NCI-H146 treated with DMSO at 0.1 percent for 48 hours (cell line): ENCODE measurements around the gene GMPR2.

ENCODE experiments used
- DNase-seq: peaks from one replicate; lab custom pipeline; 2025; ENCODE audit not compliant: unreplicated experiment; lab: John Stamatoyannopoulos, UW

GMPR2 gene

GRCh38 chr14:24282736-24283135, 50.0 kb downstream of the GMPR2 start:
- no peak for DNase-seq

DNA sequence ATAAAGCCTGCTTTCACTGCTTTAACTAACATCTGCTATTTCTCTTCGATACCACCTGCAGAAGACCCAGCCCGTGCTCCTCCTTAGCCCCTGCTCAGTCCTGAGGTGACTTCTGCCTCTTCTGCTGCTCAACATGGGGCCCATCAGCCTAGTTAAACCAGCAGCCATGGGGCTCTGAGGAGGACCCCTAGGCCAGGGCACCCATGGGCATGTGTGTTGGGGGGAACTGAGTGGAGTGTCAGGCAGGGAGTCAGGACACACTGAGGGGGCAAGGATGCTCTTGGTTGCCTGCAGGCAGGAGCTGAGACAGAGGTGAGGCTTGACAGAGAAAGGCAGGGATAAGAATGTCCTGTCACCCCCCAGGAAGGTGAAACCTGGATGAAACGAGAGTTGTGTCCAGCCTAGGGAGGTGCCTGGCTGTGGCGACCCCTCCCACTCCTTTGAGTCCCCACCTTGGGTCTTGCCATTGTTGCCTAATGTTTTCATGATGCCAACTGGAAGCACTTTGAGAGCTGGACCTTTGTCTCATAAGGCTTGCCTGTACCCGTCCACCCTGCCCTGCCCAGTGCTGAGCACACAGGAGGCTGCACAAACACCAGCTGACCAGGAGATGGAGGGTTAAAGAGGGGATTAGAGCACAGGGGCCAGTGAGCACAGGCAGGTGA, 51.2 kb downstream of the GMPR2 start:
- DNase-seq: no peak

DNA sequence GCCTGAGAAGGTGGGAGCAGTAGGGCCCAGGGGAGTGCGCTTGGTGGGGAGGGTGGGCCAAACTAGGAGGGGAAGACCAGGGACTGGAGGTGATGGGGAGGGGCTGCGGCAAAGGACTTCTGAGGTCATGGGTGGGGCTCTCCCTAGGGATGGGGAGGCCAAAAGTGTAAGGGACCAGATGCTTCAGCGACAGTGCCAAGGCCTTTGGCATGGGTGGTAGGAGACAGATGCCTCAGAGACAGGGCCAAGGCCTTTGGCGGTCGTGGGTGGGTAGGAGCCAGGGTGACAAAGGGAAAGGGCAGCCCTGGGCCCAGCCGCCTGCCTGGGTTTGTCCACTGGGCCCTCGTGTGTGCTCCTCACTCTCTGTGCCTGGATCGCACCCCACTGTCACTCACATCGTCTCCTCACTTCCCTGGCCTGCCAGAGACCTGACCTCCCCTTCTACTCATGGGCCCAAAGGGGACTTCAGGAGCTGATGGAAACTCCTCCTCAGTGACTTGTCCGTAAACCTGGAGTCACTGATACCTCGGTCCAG, 51.8 kb downstream of the GMPR2 start:
- no peak for DNase-seq

DNA sequence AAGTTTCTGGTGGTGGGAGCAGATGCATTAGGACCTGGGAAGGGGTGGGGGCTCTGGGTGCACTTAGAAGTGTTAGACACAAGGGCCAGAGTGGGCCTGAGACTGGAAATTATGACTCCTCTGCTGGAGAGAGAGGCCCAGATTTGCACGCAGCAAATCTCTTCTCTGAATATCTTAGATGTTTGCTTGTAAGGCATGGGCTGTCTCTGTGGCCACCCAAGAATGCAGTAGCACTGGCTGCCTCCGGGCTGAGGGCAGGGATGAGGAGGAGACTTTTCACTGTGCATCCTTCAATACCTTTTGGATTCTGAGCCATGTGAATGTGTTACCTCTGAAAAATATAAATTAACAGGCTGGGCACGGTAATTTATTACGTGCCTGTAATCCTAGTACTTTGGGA, 52.6 kb downstream of the GMPR2 start:
- DNase-seq: no peak

- DNase-seq: no peak
Observed at GRCh38 chr14:24286996-24287395, 54.3 kb downstream of the GMPR2 start.
